Measurements from ENCODE around the gene CDRT15L2. TPM values are rescaled to one million over a fixed set of nuclear protein-coding genes. Genes with fewer than 3 reads are reported as not detected.
"Not testable (repeated sequence)": the region's sequence is repeated elsewhere in the genome, so short reads cannot be mapped to it uniquely, and the experiment has no call there.

The CDRT15L2 gene
- 10 to 100 TPM in 1 of 2 donors, 1 to 10 TPM in 1; 6.7 to 17.9 TPM for total RNA-seq
- polyA plus RNA-seq (ENCODE audit: insufficient read depth, low read depth, low replicate concordance), result 15.1 TPM
- long read RNA-seq, donor 1, result 0 reads
- long read RNA-seq, donor 2, result 0 reads

DNA sequence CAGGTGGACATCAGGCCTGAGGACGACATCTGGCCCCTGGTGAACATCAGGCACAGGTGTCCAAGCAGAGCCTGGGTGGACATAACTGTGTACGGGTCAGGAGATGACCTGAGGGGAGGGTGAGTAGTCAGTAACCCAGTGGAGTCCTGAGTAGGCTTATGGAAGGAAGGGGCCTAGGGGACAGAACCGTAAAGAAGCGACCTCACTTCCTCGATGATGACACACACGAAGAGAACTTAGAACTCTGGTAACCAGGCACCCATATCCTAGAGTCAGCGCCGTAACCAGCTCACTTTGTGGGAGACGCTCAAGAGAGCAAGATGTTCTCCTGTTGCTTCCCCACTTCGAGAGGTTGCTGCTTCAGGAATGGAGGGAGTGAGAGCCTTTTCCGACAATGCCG lies at the start of gene CDRT15L2:
Gene CDRT15L2, plus strand, starts transcription at position 301 of the 400 bp plus-strand sequence. Its CDS starts 20 bp downstream, at position 321.
- DNase-seq; H3K4me3 ChIP-seq; H3K27ac ChIP-seq; H3K27me3 ChIP-seq; intact Hi-C loops (cut with DNase I; ENCODE audit: low total_unique reads); H3K9me3 ChIP-seq; H3K36me3 ChIP-seq (ENCODE audit: low read depth, missing control alignments); H3K4me1 ChIP-seq: not testable (repeated sequence)
- WGBS, 2 donors, result 93% methylated on average over 8 to 12 of the region's 12 CpGs

DNA sequence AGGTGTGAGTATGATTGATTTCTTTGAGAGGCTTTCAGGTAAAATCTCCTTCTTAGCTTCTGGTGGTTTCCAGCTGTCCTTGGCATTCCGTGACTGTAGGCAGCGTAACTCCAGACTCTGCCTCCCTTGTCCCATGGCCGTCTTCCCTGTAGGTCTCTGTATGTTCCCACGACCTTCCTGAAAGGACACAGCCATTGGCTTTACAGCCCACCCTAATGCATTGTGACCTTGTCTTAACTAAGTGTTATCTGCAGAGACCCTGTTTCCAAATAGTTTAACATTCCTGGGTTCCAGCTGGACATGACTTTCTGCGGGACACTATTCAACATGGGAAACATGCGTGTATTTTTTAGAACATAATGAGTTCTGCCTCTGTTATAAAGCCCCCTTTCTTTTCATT lies 49.4 kb upstream of the CDRT15L2 start:
- H3K36me3 ChIP-seq (ENCODE audit: low read depth, missing control alignments); H3K4me1 ChIP-seq; intact Hi-C loops (cut with DNase I; ENCODE audit: low total_unique reads); H3K27me3 ChIP-seq; H3K4me3 ChIP-seq; DNase-seq; H3K27ac ChIP-seq; H3K9me3 ChIP-seq: not testable (repeated sequence)
- 44 to 62% methylated on average over 2 to 4 of the region's 6 CpGs for WGBS, 2 donors

DNA sequence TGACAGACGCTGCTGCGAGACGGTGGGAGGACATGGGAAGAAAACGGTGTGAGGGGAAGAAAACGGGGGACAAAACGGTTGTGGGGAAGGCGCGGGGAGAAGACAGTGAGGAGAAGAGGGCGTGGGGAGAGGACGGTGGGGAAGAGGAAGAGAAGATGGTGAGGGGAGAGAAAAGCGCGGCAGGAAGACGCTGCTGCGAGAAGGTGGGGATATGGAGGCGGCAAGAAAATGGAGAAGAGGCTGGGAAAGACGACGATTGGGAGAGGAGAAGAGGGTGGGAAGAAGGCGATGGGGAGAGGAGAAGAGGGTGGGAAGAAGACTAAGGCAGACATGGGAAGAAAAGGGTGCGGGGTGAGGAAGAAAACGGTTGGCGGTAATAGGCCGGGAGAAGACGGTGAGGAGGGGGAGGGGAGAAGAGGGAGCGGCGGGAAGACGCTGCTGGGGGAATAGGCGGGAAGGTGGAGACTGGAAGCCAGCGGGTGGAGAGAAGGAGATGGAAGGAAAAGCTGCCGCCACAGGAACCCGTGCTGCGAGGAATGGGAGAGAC lies 46.9 kb upstream of the CDRT15L2 start:
- peak overlapping the region in 1 of 2 donors; percentile 10 for H3K4me3 ChIP-seq
- intact Hi-C loops (cut with DNase I; ENCODE audit: low total_unique reads); H3K27me3 ChIP-seq; H3K36me3 ChIP-seq (ENCODE audit: low read depth, missing control alignments); H3K4me1 ChIP-seq; H3K9me3 ChIP-seq; DNase-seq; H3K27ac ChIP-seq: not testable (repeated sequence)
- 0 to 1% methylated on average over 3 to 15 of the region's 31 CpGs for WGBS, 2 donors

DNA sequence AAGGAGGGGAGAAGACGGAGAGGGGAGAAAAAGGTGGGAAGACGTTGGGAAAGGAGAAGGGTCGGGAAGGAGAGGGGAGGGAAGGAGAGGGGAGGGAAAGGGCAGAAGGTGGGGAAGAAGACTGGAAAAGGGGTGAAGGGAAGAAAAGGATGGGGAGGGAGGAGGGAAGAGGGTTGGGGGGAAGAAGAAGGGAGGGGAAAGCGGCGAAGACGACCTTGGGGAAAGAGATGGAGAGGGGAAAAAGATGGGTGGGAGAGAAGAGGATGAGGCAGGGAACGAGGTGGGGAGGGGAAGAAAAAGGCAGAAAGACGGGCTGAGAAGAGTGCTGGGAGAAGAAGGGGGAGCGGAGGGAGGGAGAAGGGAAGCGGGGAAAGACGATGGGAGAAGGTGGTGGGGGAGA lies 46.3 kb upstream of the CDRT15L2 start:
- H3K9me3 ChIP-seq; H3K4me1 ChIP-seq; H3K27me3 ChIP-seq; H3K36me3 ChIP-seq (ENCODE audit: low read depth, missing control alignments); intact Hi-C loops (cut with DNase I; ENCODE audit: low total_unique reads); H3K27ac ChIP-seq; DNase-seq: not testable (repeated sequence)
- H3K4me3 ChIP-seq, result peak overlapping the region in 1 of 2 donors; percentile 10
- 1 to 5% methylated on average over 11 of the region's 11 CpGs for WGBS, 2 donors

- H3K4me1 ChIP-seq; H3K27ac ChIP-seq; H3K27me3 ChIP-seq; intact Hi-C loops (cut with DNase I; ENCODE audit: low total_unique reads); H3K9me3 ChIP-seq; H3K4me3 ChIP-seq; DNase-seq; H3K36me3 ChIP-seq (ENCODE audit: low read depth, missing control alignments): not testable (repeated sequence)
- WGBS, 2 donors, result 67 to 69% methylated on average over 8 of the region's 8 CpGs
Observed at GRCh38 chr17:20534711-20535550, 44.6 kb upstream of the CDRT15L2 start.

GRCh38 chr17:20540414-20540813 lies 39.1 kb upstream of the CDRT15L2 start:
- H3K4me1 ChIP-seq; H3K27me3 ChIP-seq; H3K9me3 ChIP-seq; H3K36me3 ChIP-seq (ENCODE audit: low read depth, missing control alignments); H3K27ac ChIP-seq; DNase-seq; H3K4me3 ChIP-seq; intact Hi-C loops (cut with DNase I; ENCODE audit: low total_unique reads): not testable (repeated sequence)
- WGBS, 2 donors, result 83% methylated on average over 3 of the region's 5 CpGs; no CpG with 5 or more reads in 1 of the 2 donors

DNA sequence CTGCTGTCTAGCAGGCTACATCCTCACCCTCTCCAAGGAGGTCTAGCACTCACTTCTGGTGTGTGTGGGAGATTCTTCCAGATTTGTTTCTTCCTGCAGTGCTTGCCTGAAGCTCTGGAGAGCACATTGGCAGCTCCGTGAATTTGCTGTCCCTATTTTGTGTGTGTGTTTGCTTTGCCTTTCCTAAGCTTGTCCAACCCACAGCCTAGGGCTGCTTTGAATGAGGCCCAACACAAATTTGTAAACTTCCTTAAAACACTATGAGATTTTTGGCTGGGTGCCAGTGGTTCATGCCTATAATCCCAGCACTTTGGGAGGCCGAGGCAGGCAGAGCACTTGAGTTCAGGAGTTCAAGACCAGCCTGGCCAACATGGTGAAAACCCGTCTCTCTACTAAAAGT lies 38.7 kb upstream of the CDRT15L2 start:
- H3K4me1 ChIP-seq; intact Hi-C loops (cut with DNase I; ENCODE audit: low total_unique reads); DNase-seq; H3K36me3 ChIP-seq (ENCODE audit: low read depth, missing control alignments); H3K27me3 ChIP-seq; H3K4me3 ChIP-seq; H3K9me3 ChIP-seq; H3K27ac ChIP-seq: not testable (repeated sequence)
- 48% methylated on average over 3 of the region's 3 CpGs; no CpG with 5 or more reads in 1 of the 2 donors for whole genome bisulfite sequencing, 2 donors

DNA sequence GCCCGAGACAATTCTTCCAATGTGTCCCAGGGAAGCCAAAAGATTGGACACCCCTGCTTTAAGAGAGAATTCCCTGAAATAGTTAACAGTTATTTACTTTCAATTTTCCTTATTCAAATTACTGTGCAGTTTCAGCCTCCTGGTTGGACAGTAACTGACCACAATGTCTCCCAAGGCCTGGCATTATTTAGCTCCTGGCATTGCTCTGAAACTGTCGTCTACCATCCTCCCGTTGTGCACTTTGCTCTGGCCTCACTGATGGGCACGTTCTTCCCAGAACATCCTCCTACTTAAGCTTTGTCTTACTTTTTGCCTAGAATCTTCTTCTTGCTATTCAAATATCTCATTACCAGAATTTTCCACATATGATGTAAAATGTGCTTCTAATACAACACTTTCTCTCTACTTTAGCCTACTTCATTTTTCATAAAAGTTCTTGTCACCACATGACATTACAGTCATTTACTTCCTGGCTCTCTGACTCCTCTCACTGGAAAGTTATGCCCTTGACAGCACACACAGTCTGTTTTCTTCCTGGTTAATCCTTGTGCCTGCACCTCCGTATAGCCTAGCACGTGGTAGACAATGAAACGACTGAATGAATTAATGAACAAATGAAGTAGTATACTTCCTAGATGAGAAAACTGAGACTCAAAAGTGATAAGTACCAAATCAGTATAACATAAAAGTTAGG lies 37.5 kb upstream of the CDRT15L2 start:
- H3K36me3 ChIP-seq (ENCODE audit: low read depth, missing control alignments); H3K4me1 ChIP-seq; DNase-seq; H3K4me3 ChIP-seq; intact Hi-C loops (cut with DNase I; ENCODE audit: low total_unique reads); H3K27me3 ChIP-seq; H3K9me3 ChIP-seq; H3K27ac ChIP-seq: not testable (repeated sequence)
- WGBS, 2 donors, result 31 to 34% methylated on average over 7 of the region's 7 CpGs

DNA sequence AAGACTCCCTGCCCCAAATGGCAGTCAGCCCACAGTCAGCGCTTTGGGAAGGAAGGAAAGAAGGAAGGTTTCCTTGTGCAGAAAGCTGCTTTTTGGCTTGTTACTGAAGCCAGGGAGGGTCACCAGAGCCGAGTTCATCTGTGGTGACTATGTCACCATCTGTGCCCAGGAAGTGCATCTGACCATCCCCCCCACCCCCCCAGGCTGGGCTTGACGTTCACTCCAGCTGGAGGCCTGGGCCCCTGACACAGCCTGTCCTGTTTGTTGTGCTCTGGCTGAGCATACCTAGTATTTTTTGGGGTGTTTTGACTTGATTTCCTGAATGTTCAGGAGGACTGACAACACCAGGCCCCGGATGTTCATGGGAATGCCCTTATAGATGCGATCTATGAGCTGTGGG lies 31.6 kb upstream of the CDRT15L2 start:
- H3K36me3 ChIP-seq (ENCODE audit: low read depth, missing control alignments); H3K4me3 ChIP-seq; H3K27ac ChIP-seq; H3K4me1 ChIP-seq; DNase-seq; intact Hi-C loops (cut with DNase I; ENCODE audit: low total_unique reads); H3K27me3 ChIP-seq; H3K9me3 ChIP-seq: not testable (repeated sequence)
- no CpG with 5 or more reads among the region's 5 CpGs for WGBS, 2 donors

DNA sequence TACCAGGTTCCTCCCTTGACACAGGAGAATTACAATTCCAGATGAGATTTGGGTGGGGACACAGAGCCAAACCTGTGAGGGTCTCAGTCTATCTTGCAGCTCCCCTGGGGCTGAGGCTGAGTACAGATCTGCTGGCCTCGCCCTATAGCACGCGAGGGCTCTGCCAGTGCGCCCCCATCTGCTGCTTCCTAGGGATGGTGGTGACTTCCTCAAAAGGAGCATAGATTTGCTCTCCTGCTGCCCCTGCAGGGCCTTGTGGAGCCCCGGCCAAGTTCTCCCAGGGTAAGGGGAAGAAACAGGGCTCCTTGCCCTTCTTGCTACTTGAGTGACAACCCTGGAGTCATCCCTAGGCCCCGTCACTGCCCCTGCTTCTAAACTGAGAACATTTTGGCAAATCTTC lies 26.6 kb upstream of the CDRT15L2 start:
- H3K27ac ChIP-seq; H3K27me3 ChIP-seq; intact Hi-C loops (cut with DNase I; ENCODE audit: low total_unique reads); H3K9me3 ChIP-seq; H3K36me3 ChIP-seq (ENCODE audit: low read depth, missing control alignments); H3K4me1 ChIP-seq; DNase-seq; H3K4me3 ChIP-seq: not testable (repeated sequence)
- WGBS, 2 donors, result 90% methylated on average over 3 of the region's 6 CpGs; no CpG with 5 or more reads in 1 of the 2 donors

DNA sequence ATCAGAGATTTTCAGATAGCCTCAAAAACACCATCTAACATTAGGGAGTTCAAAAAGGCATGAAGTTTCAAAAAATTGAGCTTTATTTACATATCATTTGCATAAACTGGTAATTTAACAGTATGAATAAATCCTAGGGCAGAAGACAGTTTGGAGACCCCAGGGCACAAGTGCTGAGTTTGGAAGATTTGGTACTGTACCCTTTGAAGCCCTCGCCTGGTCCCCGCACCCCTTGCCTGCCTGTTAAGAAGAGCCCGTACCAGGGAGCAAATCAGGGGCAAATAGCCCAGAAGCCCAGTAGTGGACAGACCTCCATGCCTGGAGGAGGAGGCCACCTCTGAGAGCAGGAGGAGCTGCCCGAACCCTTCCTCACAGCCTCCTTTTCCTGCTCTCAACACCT lies 24.8 kb upstream of the CDRT15L2 start:
- H3K4me1 ChIP-seq; H3K9me3 ChIP-seq; H3K27ac ChIP-seq; intact Hi-C loops (cut with DNase I; ENCODE audit: low total_unique reads); DNase-seq; H3K4me3 ChIP-seq; H3K36me3 ChIP-seq (ENCODE audit: low read depth, missing control alignments); H3K27me3 ChIP-seq: not testable (repeated sequence)
- 87 to 89% methylated on average over 3 of the region's 4 CpGs for WGBS, 2 donors

Data from testis (tissue), 5 donors.